T-cell (primary cell): ENCODE results near the gene NR2C2AP. TPM values are rescaled to one million over a fixed set of nuclear protein-coding genes. Genes with fewer than 3 reads are reported as not detected.

ENCODE experiments used
- ATAC-seq, 4 experiments: fragments of 200-7000 bp in 3 of 4; fragments of 150-1000 bp in 1 of 4; cut with Tn5 transposase; replicated peaks in 1 of 4; 1 replicate in 3 of 4; 2 replicates in 1 of 4; pipeline ENCODE4 v1.10.0; 2021; ENCODE audit warnings: moderate library complexity in 3 of 4, mild to moderate bottlenecking in 2 of 4, moderate number of reproducible peaks in 1 of 4
- CTCF ChIA-PET, 2 donors: fragments of 300-600 bp; sonication (Branson Sonifier 250); formaldehyde crosslinking; loops; one replicate each; lab custom pipeline; 2022; ENCODE audit warnings: antibody characterized with exemption in 2 of 2; lab: Charles Lee
- POLR2A ChIA-PET, 2 donors: fragments of 300-600 bp; sonication (Branson Sonifier 250); formaldehyde crosslinking; loops; one replicate each; lab custom pipeline; 2022; ENCODE audit warnings: antibody characterized with exemption in 2 of 2; lab: Charles Lee
- DNase-seq, 35 experiments: peaks; one replicate each; pipeline versions ENCODE4 v3.0.0 to v3.0.0-alpha.2; 2013 to 2023
- H3K27ac ChIP-seq: one replicate; pipeline ENCODE4 v1.5.1; 2013; ENCODE audit warnings: low read length
- H3K27me3 ChIP-seq, 2 experiments: replicated peaks in 1 of 2; 1 replicate in 1 of 2; 2 replicates in 1 of 2; pipeline versions ENCODE4 v1.6.1 to v1.7.0; 2013; ENCODE audit warnings: low read length in 1 of 2, mixed read lengths in 1 of 2; ENCODE audit not compliant: control insufficient read depth in 2 of 2, insufficient read depth in 2 of 2; ENCODE audit errors: extremely low read depth in 1 of 2
- H3K36me3 ChIP-seq, 2 donors: 1 replicate in 1 of 2; 2 replicates in 1 of 2; pipeline versions ENCODE4 v1.6.1 to v1.7.0; 2013; ENCODE audit warnings: low read length in 1 of 2; ENCODE audit not compliant: control insufficient read depth in 2 of 2, insufficient read depth in 1 of 2; ENCODE audit errors: extremely low read depth in 1 of 2
- H3K4me1 ChIP-seq, 2 experiments: 1 replicate in 1 of 2; 2 replicates in 1 of 2; pipeline versions ENCODE4 v1.6.1 to v1.7.0; 2013; ENCODE audit warnings: low read length in 2 of 2, mixed read lengths in 1 of 2; ENCODE audit not compliant: insufficient read depth in 2 of 2, control insufficient read depth in 1 of 2; ENCODE audit errors: extremely low read depth in 1 of 2
- H3K4me3 ChIP-seq, 2 donors: 1 replicate in 1 of 2; 2 replicates in 1 of 2; pipeline versions ENCODE4 v1.5.1 to v1.7.0; 2013; ENCODE audit warnings: mild to moderate bottlenecking in 2 of 2, low read length in 1 of 2, moderate library complexity in 1 of 2; ENCODE audit not compliant: control insufficient read depth in 1 of 2; ENCODE audit errors: extremely low read depth in 1 of 2
- H3K9me3 ChIP-seq: 2 replicates; pipeline ENCODE4 v1.7.0; 2013
- H3K27ac Mint-ChIP-seq, 2 donors: one replicate each; pipeline ENCODE4 v1.8.0; 2020 to 2021; ENCODE audit warnings: mild to moderate bottlenecking in 2 of 2, mixed read lengths in 2 of 2
- H3K27me3 Mint-ChIP-seq, 2 donors: one replicate each; pipeline ENCODE4 v1.8.0; 2021 to 2022; ENCODE audit warnings: mixed read lengths in 2 of 2
- H3K36me3 Mint-ChIP-seq: one replicate; pipeline ENCODE4 v1.8.0; 2021; ENCODE audit warnings: mixed read lengths
- H3K4me1 Mint-ChIP-seq, 3 donors: one replicate each; pipeline ENCODE4 v1.8.0; 2020 to 2022; ENCODE audit warnings: mixed read lengths in 3 of 3, mild to moderate bottlenecking in 1 of 3
- H3K4me3 Mint-ChIP-seq, 3 donors: one replicate each; pipeline ENCODE4 v1.8.0; 2020 to 2022; ENCODE audit warnings: mild to moderate bottlenecking in 3 of 3, mixed read lengths in 3 of 3, moderate library complexity in 3 of 3
- H3K9me3 Mint-ChIP-seq, 3 donors: one replicate each; pipeline ENCODE4 v1.8.0; 2020 to 2022; ENCODE audit warnings: mixed read lengths in 3 of 3
- WGBS: methylation state at CpG from one replicate; pipeline ENCODE4 v1.1.5; 2013; ENCODE audit warnings: missing lambda C conversion rate; ENCODE audit not compliant: insufficient coverage; 5-methylcytosine and 5-hydroxymethylcytosine counted together
- total RNA-seq, 35 experiments: library from RNA in 6 of 35; stranded (reverse) in 6 of 35; fragments of 120-200 nt in 1 of 35; gene quantifications; one replicate each; pipeline versions ENCODE4 v1.2.1 to v1.2.4 and lab custom pipeline; 2013 to 2026

NR2C2AP gene
- total RNA-seq, 5 donors from 2014 or later (not counting 1 experiment from before 2014, with no cell fraction given), result 17.8 to 32.2 (median 28.6) TPM

DNA sequence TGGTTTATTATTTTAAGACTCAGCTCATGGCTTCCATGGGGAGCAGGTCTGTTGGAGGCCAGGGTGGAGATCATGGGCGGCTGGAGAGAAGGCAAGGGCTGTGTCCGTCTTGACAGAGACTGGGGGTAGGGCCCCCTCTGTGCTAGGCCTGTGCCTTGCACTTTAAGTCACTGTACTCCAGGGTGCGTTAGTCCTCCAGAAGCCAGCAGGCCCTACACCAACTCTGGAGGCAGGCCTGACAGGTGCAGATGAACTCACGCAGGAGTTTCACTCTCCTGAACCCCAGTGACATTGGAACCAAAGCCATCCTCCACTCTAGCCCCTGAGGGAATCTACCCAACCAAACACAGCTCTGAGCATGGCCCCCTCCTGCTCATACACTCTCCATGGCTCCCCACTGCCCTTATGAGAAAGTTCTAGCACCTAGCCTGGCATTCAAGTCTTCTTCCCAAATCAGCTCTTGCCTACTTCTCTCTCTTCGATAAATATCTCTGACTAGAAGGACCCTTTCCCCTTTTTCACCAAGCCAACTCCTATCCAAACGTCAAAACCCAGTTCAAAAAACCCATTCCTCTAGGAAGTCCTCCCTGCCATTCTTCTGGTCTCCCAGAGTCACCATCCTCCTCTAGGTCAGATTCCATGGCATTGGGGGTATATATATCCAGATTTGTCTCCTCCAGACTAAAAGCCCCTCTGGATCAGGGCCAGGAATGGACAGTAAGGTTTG lies 48.3 kb downstream of the NR2C2AP start:
- WGBS, result 100% methylated on average over 3 of the region's 6 CpGs
- no peak overlapping the region for H3K27ac ChIP-seq
- DNase-seq (no peak), ATAC-seq (no peak)
- no peak overlapping the region for H3K27ac Mint-ChIP-seq
- no peaks in the 10 kb centered on the region for H3K9me3 Mint-ChIP-seq
- no peaks in the 10 kb centered on the region for H3K4me1 ChIP-seq
- no peak overlapping the region for H3K4me3 Mint-ChIP-seq
- H3K36me3 ChIP-seq, result peaks cover 3 to 4% of the 10 kb centered on the region in 2 donors
- POLR2A ChIA-PET, result no interaction called here
- H3K4me1 Mint-ChIP-seq, result no peaks in the 10 kb centered on the region
- no peaks in the 10 kb centered on the region for H3K27me3 ChIP-seq
- no peak overlapping the region for H3K4me3 ChIP-seq
- H3K36me3 Mint-ChIP-seq, result peaks cover 23% of the 10 kb centered on the region
- CTCF ChIA-PET, result interaction anchor here in 1 of 2 donors (0.6 kb wide), 1 partner anchor 84 kb away, joined by 3 read pairs; no protein-coding TSS in a partner anchor
- H3K9me3 ChIP-seq, result no peaks in the 10 kb centered on the region
- no peaks in the 10 kb centered on the region for H3K27me3 Mint-ChIP-seq

DNA sequence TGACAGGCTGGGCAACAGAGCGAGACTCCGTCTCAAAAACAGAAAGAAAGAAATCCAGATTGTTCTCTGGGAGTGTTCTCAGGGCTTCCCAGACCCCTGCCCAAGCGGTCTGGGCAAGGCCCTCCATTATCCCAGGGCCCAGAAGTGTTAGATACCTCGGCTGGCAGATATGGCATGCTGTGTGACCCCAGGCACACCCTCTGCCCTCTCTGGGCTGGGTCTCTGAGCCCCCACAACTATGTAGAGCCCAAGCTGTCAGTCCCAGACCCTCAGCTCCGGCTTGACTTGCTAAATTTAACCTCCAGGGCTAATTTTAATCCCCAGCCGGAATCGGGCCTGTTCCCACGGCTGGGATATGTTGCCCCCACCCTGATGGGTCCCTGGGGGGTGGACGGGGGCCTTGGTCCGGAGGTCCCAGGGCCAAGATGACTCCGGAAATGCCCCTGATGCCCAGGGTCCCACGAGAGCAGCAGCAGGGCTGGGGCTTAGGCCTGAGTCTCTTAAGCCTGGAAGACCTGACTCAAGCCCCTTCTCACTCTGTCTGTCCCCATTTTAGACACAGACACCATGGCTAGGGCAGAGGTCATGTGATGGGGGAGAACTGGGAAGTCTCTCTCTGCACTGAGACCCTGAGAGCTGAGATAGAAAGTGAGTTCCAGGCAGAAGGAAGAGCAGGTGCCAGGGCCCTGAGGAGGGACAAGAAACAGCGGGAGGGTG lies 50.4 kb downstream of the NR2C2AP start:
- Histone ChIP-seq H3K36me3 (peaks cover 12% of the 10 kb centered on the region in 2 donors), H3K27ac (no peak overlapping the region), H3K9me3 (no peaks in the 10 kb centered on the region), H3K4me1 (no peaks in the 10 kb centered on the region), H3K4me3 (no peak overlapping the region), H3K27me3 (no peaks in the 10 kb centered on the region)
- H3K4me1 Mint-ChIP-seq, result no peaks in the 10 kb centered on the region
- DNase-seq (no peak), ATAC-seq (no peak)
- H3K9me3 Mint-ChIP-seq, result no peaks in the 10 kb centered on the region
- no peaks in the 10 kb centered on the region for H3K27me3 Mint-ChIP-seq
- H3K4me3 Mint-ChIP-seq, result no peak overlapping the region
- ChIA-PET POLR2A (no interaction called here), CTCF (interaction anchor here in 1 of 2 donors (0.6 kb wide), 1 partner anchor 180 kb away, joined by 5 read pairs; no protein-coding TSS in a partner anchor)
- 82% methylated on average over 12 of the region's 13 CpGs for WGBS
- no peak overlapping the region for H3K27ac Mint-ChIP-seq
- H3K36me3 Mint-ChIP-seq, result peaks cover 21% of the 10 kb centered on the region

DNA sequence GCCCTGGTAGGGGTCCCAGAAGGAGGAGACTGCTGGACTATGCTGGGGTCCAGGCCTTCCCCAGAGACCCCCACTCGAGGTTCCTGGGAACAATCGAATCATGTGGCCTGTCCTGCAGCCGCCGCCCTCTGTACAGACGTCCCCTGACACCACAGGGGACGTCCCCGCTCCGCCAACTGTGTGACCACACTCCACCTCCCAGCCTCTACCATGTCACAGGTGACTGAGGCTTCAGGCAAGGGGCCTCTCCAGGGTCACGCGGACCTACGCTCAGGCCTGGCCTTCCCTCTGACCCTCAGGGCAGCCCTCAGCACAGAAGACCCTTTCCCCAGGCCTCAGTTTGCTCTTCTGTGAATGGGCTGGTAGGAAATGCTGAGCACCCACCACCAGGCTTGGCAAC lies 51.8 kb downstream of the NR2C2AP start:
- H3K36me3 Mint-ChIP-seq, result peaks cover 20% of the 10 kb centered on the region
- DNase-seq, result no peak
- ChIA-PET POLR2A (no interaction called here), CTCF (no interaction called here)
- H3K27ac Mint-ChIP-seq, result no peak overlapping the region
- no peaks in the 10 kb centered on the region for H3K27me3 Mint-ChIP-seq
- H3K9me3 Mint-ChIP-seq, result no peaks in the 10 kb centered on the region
- 82% methylated on average over 5 of the region's 11 CpGs for WGBS
- Histone ChIP-seq H3K36me3 (peaks cover 13 to 15% of the 10 kb centered on the region in 2 donors), H3K27me3 (no peaks in the 10 kb centered on the region), H3K9me3 (no peaks in the 10 kb centered on the region), H3K4me1 (peaks cover 0 to under 1% of the 10 kb centered on the region in 2 experiments), H3K27ac (no peak overlapping the region), H3K4me3 (no peak overlapping the region)
- no peaks in the 10 kb centered on the region for H3K4me1 Mint-ChIP-seq
- no peak overlapping the region for H3K4me3 Mint-ChIP-seq
- ATAC-seq, result no peak

Other genes starting within 250 kb of the NR2C2AP start
- gene SUGP2, start 169.9 kb downstream of the NR2C2AP start, total RNA-seq, result 100 to 1,000 TPM; 114 to 139 (median 119) TPM
- gene ARMC6, start 169.8 kb downstream of the NR2C2AP start, total RNA-seq, result 10 to 100 TPM; 12.8 to 22.7 (median 18.7) TPM
- 10 to 100 TPM; 24.9 to 35.0 (median 30.5) TPM for gene SLC25A42, start 139.4 kb downstream of the NR2C2AP start, total RNA-seq
- 10 to 100 TPM; 14.3 to 36.7 (median 34.4) TPM for gene TMEM161A, start 64.9 kb downstream of the NR2C2AP start, total RNA-seq
- 1 to 10 TPM; 3.3 to 6.4 (median 6.0) TPM for gene MEF2B, start 33.2 kb downstream of the NR2C2AP start, total RNA-seq
- gene BORCS8, start 11.3 kb downstream of the NR2C2AP start, total RNA-seq, result 10 to 100 TPM; 16.5 to 44.3 (median 35.5) TPM
- 10 to 100 TPM; 63.8 to 92.8 (median 85.4) TPM for gene RFXANK, start 11.2 kb downstream of the NR2C2AP start, total RNA-seq
- gene NCAN, start 8.5 kb upstream of the NR2C2AP start, total RNA-seq, result under 1 TPM in 2 of 5 donors, not detected in 3; 0.03 to 0.10 TPM
- gene TM6SF2, start 69.9 kb upstream of the NR2C2AP start, total RNA-seq, result not detected
- gene SUGP1, start 117.1 kb upstream of the NR2C2AP start, total RNA-seq, result 10 to 100 TPM; 59.5 to 89.8 (median 87.4) TPM
- gene MAU2, start 117.4 kb upstream of the NR2C2AP start, total RNA-seq, result 100 to 1,000 TPM; 143 to 159 (median 150) TPM
- 100 to 1,000 TPM; 114 to 144 (median 133) TPM for gene GATAD2A, start 202.3 kb upstream of the NR2C2AP start, total RNA-seq